H1 (cell line): Measurements from ENCODE around the gene PFDN1. TPM values are rescaled to one million over a fixed set of nuclear protein-coding genes. Genes with fewer than 3 reads are reported as not detected.

ENCODE experiments used
- CTCF ChIA-PET: fragments of 300-600 bp; sonication (Branson Sonifier 250); formaldehyde crosslinking; loops from one replicate; lab custom pipeline; 2021; ENCODE audit not compliant: partially characterized antibody; lab: Charles Lee
- POLR2A ChIA-PET: fragments of 300-600 bp; sonication (Branson Sonifier 250); formaldehyde crosslinking; loops from one replicate; lab custom pipeline; 2021; ENCODE audit warnings: inconsistent platforms; ENCODE audit not compliant: partially characterized antibody; lab: Charles Lee
- DNase-seq, 2 experiments: peaks; one replicate each; pipeline versions ENCODE4 v3.0.0 to v3.0.0-alpha.2; 2010 to 2022; ENCODE audit warnings: low spot score in 2 of 2, low read depth in 1 of 2, mixed read lengths in 1 of 2
- FAIRE-seq: peaks from 2 replicates; lab custom pipeline; 2011; peaks lifted over from hg19 to GRCh38; lab: Jason Lieb, UNC
- H2AFZ ChIP-seq: 2 replicates; pipeline ENCODE4 v1.8.1; 2012; ENCODE audit warnings: low read length, inconsistent platforms
- H2AK5ac ChIP-seq: 2 replicates; pipeline ENCODE4 v1.6.1; 2013; ENCODE audit warnings: low read depth, low read length
- H2BK120ac ChIP-seq: replicated peaks from 2 replicates; pipeline ENCODE3; 2013; ENCODE audit warnings: low read depth, low read length, inconsistent platforms
- H2BK12ac ChIP-seq: 2 replicates; pipeline ENCODE4 v1.6.1; 2013; ENCODE audit warnings: low read depth, low read length
- H2BK15ac ChIP-seq: 2 replicates; pipeline ENCODE4 v1.6.1; 2013; ENCODE audit warnings: low read length
- H2BK20ac ChIP-seq: 2 replicates; pipeline ENCODE4 v1.6.1; 2013; ENCODE audit warnings: low read length
- H2BK5ac ChIP-seq: 2 replicates; pipeline ENCODE4 v1.6.1; 2013; ENCODE audit warnings: low read depth, low read length
- H3K14ac ChIP-seq: 2 replicates; pipeline ENCODE4 v1.6.1; 2013; ENCODE audit warnings: inconsistent platforms; ENCODE audit not compliant: insufficient read length
- H3K18ac ChIP-seq: 2 replicates; pipeline ENCODE4 v1.6.1; 2013; ENCODE audit warnings: low read length; ENCODE audit errors: extremely low read depth
- H3K23ac ChIP-seq: 2 replicates; pipeline ENCODE4 v1.6.1; 2013; ENCODE audit warnings: inconsistent platforms; ENCODE audit not compliant: insufficient read length
- H3K23me2 ChIP-seq: 2 replicates; pipeline ENCODE4 v1.6.1; 2013; ENCODE audit warnings: low read depth, low read length
- H3K27ac ChIP-seq: 2 replicates; pipeline ENCODE4 v1.6.1; 2011; ENCODE audit warnings: low read depth, low read length, inconsistent platforms
- H3K27me3 ChIP-seq, 4 experiments: replicated peaks in 1 of 4; 1 replicate in 1 of 4; 2 replicates in 3 of 4; pipeline versions ENCODE4 v1.6.1 to v1.8.1; 2011 to 2013; ENCODE audit warnings: low read length in 3 of 4, mild to moderate bottlenecking in 3 of 4, inconsistent platforms in 2 of 4, mixed read lengths in 2 of 4, moderate library complexity in 1 of 4; ENCODE audit not compliant: control insufficient read depth in 3 of 4, insufficient read depth in 3 of 4; ENCODE audit errors: extremely low read depth in 1 of 4
- H3K36me3 ChIP-seq, 4 experiments: 2 replicates each; pipeline versions ENCODE4 v1.6.1 to v1.8.1; 2011 to 2013; ENCODE audit warnings: mild to moderate bottlenecking in 4 of 4, low read length in 3 of 4, moderate library complexity in 2 of 4, control low read depth in 1 of 4, inconsistent platforms in 1 of 4; ENCODE audit not compliant: insufficient read depth in 4 of 4, control insufficient read depth in 2 of 4
- H3K4ac ChIP-seq: replicated peaks from 2 replicates; pipeline ENCODE3; 2013; ENCODE audit warnings: low read length, low read depth, mixed read lengths, inconsistent platforms; ENCODE audit not compliant: insufficient read length
- H3K4me1 ChIP-seq, 4 experiments: replicated peaks in 1 of 4; 1 replicate in 1 of 4; 2 replicates in 3 of 4; pipeline versions ENCODE4 v1.6.1 to v1.8.1; 2011 to 2013; ENCODE audit warnings: low read length in 3 of 4, inconsistent platforms in 2 of 4, mixed read lengths in 1 of 4; ENCODE audit not compliant: insufficient read depth in 4 of 4, control insufficient read depth in 3 of 4
- H3K4me2 ChIP-seq, 2 experiments: 2 replicates each; pipeline versions ENCODE4 v1.6.1 to v1.8.1; 2011 to 2013; ENCODE audit warnings: low read depth in 2 of 2, low read length in 2 of 2, control low read depth in 1 of 2, inconsistent platforms in 1 of 2, mild to moderate bottlenecking in 1 of 2; ENCODE audit not compliant: insufficient read depth in 1 of 2
- H3K4me3 ChIP-seq, 4 experiments: fragments of 200-600, 300-600 bp in 1 of 4; sonication (generic), shearing (Covaris generic), sonication (Bioruptor Twin) in 1 of 4; 2 replicates each; pipeline versions ENCODE4 v1.5.1 to v1.8.1; 2011 to 2016; ENCODE audit warnings: low read length in 4 of 4, low read depth in 3 of 4, control low read depth in 2 of 4, inconsistent platforms in 2 of 4, mild to moderate bottlenecking in 2 of 4, mixed read lengths in 1 of 4, moderate library complexity in 1 of 4; ENCODE audit not compliant: insufficient read depth in 2 of 4; ENCODE audit errors: extremely low read depth in 1 of 4
- H3K56ac ChIP-seq: replicated peaks from 2 replicates; pipeline ENCODE3; 2013; ENCODE audit warnings: low read depth, mild to moderate bottlenecking, mixed read lengths, low read length, inconsistent platforms; ENCODE audit not compliant: insufficient read length
- H3K79me1 ChIP-seq: 2 replicates; pipeline ENCODE4 v1.6.1; 2013; ENCODE audit warnings: low read depth, low read length, control low read depth
- H3K79me2 ChIP-seq, 2 experiments: 2 replicates each; pipeline versions ENCODE4 v1.6.1 to v1.8.1; 2012 to 2013; ENCODE audit warnings: low read length in 2 of 2, mild to moderate bottlenecking in 2 of 2, inconsistent platforms in 1 of 2; ENCODE audit not compliant: insufficient read depth in 2 of 2, control insufficient read depth in 1 of 2
- H3K9ac ChIP-seq, 4 experiments: replicated peaks in 1 of 4; 1 replicate in 1 of 4; 2 replicates in 3 of 4; pipeline versions ENCODE4 v1.6.1 to v1.8.1; 2011 to 2013; ENCODE audit warnings: low read depth in 3 of 4, low read length in 3 of 4, control low read depth in 2 of 4, mild to moderate bottlenecking in 2 of 4, moderate library complexity in 2 of 4, inconsistent platforms in 1 of 4; ENCODE audit errors: extremely low read depth in 1 of 4
- H3K9me3 ChIP-seq, 2 experiments: 2 replicates each; pipeline versions ENCODE4 v1.6.1 to v1.8.1; 2012 to 2013; ENCODE audit warnings: mild to moderate bottlenecking in 2 of 2, moderate library complexity in 2 of 2, control low read depth in 1 of 2, inconsistent platforms in 1 of 2, low read depth in 1 of 2, low read length in 1 of 2, mixed read lengths in 1 of 2; ENCODE audit not compliant: insufficient read depth in 2 of 2
- H4K20me1 ChIP-seq, 2 experiments: replicated peaks in 1 of 2; 2 replicates each; pipeline versions ENCODE3 to v1.8.1; 2011 to 2013; ENCODE audit warnings: inconsistent platforms in 2 of 2, low read length in 2 of 2, mild to moderate bottlenecking in 1 of 2; ENCODE audit not compliant: insufficient read depth in 2 of 2, control insufficient read depth in 1 of 2
- H4K5ac ChIP-seq: 2 replicates; pipeline ENCODE4 v1.6.1; 2013; ENCODE audit warnings: low read length, low read depth, mixed read lengths, inconsistent platforms; ENCODE audit not compliant: insufficient read length
- H4K8ac ChIP-seq: 2 replicates; pipeline ENCODE4 v1.8.0; 2013; ENCODE audit warnings: mild to moderate bottlenecking, moderate library complexity, low read length, inconsistent platforms; ENCODE audit not compliant: insufficient read depth; ENCODE audit errors: extremely low read depth
- H4K91ac ChIP-seq: replicated peaks from 2 replicates; pipeline ENCODE3; 2013; ENCODE audit warnings: low read length, mixed read lengths, inconsistent platforms; ENCODE audit not compliant: insufficient read length
- BACH1 ChIP-seq: IDR thresholded peaks from 2 replicates; pipeline ENCODE4 v1.6.1; 2012; ENCODE audit warnings: low read length, improper control_type of control experiment
- CEBPB ChIP-seq: IDR thresholded peaks from 2 replicates; pipeline ENCODE4 v1.6.1; 2012; ENCODE audit warnings: low read depth, low read length
- CREB1 ChIP-seq: IDR thresholded peaks from 2 replicates; pipeline ENCODE4 v1.6.1; 2012; ENCODE audit warnings: inconsistent platforms
- CTBP2 ChIP-seq: IDR thresholded peaks from 2 replicates; pipeline ENCODE4 v1.7.0; 2011; ENCODE audit warnings: borderline replicate concordance, mild to moderate bottlenecking, moderate library complexity, mixed read lengths, low read length; ENCODE audit not compliant: insufficient read depth, insufficient read length
- FOSL1 ChIP-seq: IDR thresholded peaks from 2 replicates; pipeline ENCODE4 v1.6.1; 2011; ENCODE audit warnings: mild to moderate bottlenecking, low read depth, low read length, moderate library complexity; ENCODE audit not compliant: insufficient read depth
- HDAC2 ChIP-seq, 2 experiments: fragments of 300-600 bp in 1 of 2; sonication (generic) in 1 of 2; IDR thresholded peaks; 2 replicates each; pipeline ENCODE4 v1.6.1; 2011 to 2012; ENCODE audit warnings: low read depth in 2 of 2, low read length in 2 of 2, mild to moderate bottlenecking in 2 of 2, moderate library complexity in 2 of 2, borderline replicate concordance in 1 of 2, inconsistent platforms in 1 of 2
- NANOG ChIP-seq: IDR thresholded peaks from 2 replicates; pipeline ENCODE4 v1.6.1; 2011; ENCODE audit warnings: low read length, low read depth, mild to moderate bottlenecking, inconsistent platforms; ENCODE audit not compliant: insufficient read depth, poor library complexity, severe bottlenecking
- POLR2A ChIP-seq, 2 experiments: IDR thresholded peaks; 1 replicate in 1 of 2; 2 replicates in 1 of 2; pipeline ENCODE4 v1.6.1; 2011; ENCODE audit warnings: low read depth in 2 of 2, low read length in 2 of 2, mild to moderate bottlenecking in 2 of 2; ENCODE audit errors: control extremely low read depth in 1 of 2
- POU5F1 ChIP-seq: IDR thresholded peaks from 2 replicates; pipeline ENCODE4 v1.6.1; 2011; ENCODE audit warnings: low read depth, mild to moderate bottlenecking, low read length, moderate library complexity
- RBBP5 ChIP-seq: IDR thresholded peaks from 2 replicates; pipeline ENCODE4 v1.7.1; 2012; ENCODE audit warnings: low read depth, mild to moderate bottlenecking, inconsistent platforms, low read length, moderate library complexity, borderline replicate concordance
- RXRA ChIP-seq: IDR thresholded peaks from 2 replicates; pipeline ENCODE4 v1.6.1; 2011; ENCODE audit warnings: low read depth, mild to moderate bottlenecking, low read length, moderate library complexity; ENCODE audit not compliant: insufficient read depth
- SAP30 ChIP-seq: fragments of 300-600 bp; sonication (generic); IDR thresholded peaks from 2 replicates; pipeline ENCODE4 v1.7.1; 2012; ENCODE audit warnings: low read length, moderate library complexity, mild to moderate bottlenecking, inconsistent platforms; ENCODE audit not compliant: insufficient read depth, insufficient replicate concordance
- SP4 ChIP-seq: IDR thresholded peaks from 2 replicates; pipeline ENCODE4 v1.6.1; 2012; ENCODE audit warnings: low read length, inconsistent platforms
- TBP ChIP-seq: IDR thresholded peaks from 2 replicates; pipeline ENCODE4 v1.6.1; 2011; ENCODE audit warnings: low read depth, low read length, improper control_type of control experiment
- YY1 ChIP-seq: IDR thresholded peaks from 2 replicates; pipeline ENCODE4 v1.6.1; 2011; ENCODE audit warnings: low read depth, mild to moderate bottlenecking, low read length
- WGBS, 2 experiments: shearing (Covaris generic) in 1 of 2; methylation state at CpG; one replicate each; pipeline versions ENCODE4 v1.1.6 to v1.1.7; 2013 to 2015; ENCODE audit warnings: low lambda C conversion rate in 2 of 2, mixed read lengths in 2 of 2, inconsistent platforms in 1 of 2, low coverage in 1 of 2, missing lambda C conversion rate in 1 of 2; ENCODE audit not compliant: insufficient replicate concordance in 2 of 2, insufficient coverage in 1 of 2, insufficient read length in 1 of 2; ENCODE audit errors: extremely low coverage in 1 of 2, missing lambda C conversion rate in 1 of 2; 5-methylcytosine and 5-hydroxymethylcytosine counted together
- polyA plus RNA-seq, 7 experiments: library from polyadenylated mRNA; depleted of rRNA in 3 of 7; stranded (reverse) in 5 of 7; unstranded in 2 of 7; fragments of >200 nt in 5 of 7; fragments of 200-250 nt in 2 of 7; gene quantifications; 1 replicate in 5 of 7; 2 replicates in 1 of 7; 4 replicates in 1 of 7; pipeline versions ENCODE4 v1.2.1 to v1.2.3, GENCODE V29; 2011 to 2013; ENCODE audit warnings: missing spikeins in 2 of 7, mixed read lengths in 2 of 7
- total RNA-seq: library from RNA; stranded (reverse); fragmentation: NEBNext Ultra II Directional; extraction: Animal tissue kit (Norgen Biotek cat#: 25700); gene quantifications from 2 replicates; pipeline ENCODE4 v1.2.1, GENCODE V29; 2021

PFDN1 gene
- total and polyA plus RNA-seq, 2 of the 8 experiments (the other 6 are each of a cell fraction or from before 2014, with no cell fraction given) = 53.0 to 89.6 TPM

GRCh38 chr5:140349244-140349643, 46.3 kb upstream of the PFDN1 start:
- TF ChIP-seq CTBP2 = no peak
- no peak for TF ChIP-seq FOSL1
- no peak for TF ChIP-seq POU5F1
- no peak for TF ChIP-seq TBP
- TF ChIP-seq NANOG = no peak
- TF ChIP-seq SP4 = no peak
- TF ChIP-seq RXRA = no peak
- no peak for TF ChIP-seq CREB1
- TF ChIP-seq CEBPB = no peak
- no peak for TF ChIP-seq RBBP5
- TF ChIP-seq SAP30 = no peak
- no peak for TF ChIP-seq YY1
- no peak for TF ChIP-seq BACH1
- TF ChIP-seq POLR2A (IDR thresholded peaks at IDR 0.05; ENCODE audit: control extremely low read depth in 1 of 2, low read depth in 2 of 2, low read length in 2 of 2) = no peak
- TF ChIP-seq HDAC2 (IDR thresholded peaks at IDR 0.05; ENCODE audit: borderline replicate concordance in 1 of 2, low read depth in 2 of 2, low read length in 2 of 2) = no peak
- H3K36me3 ChIP-seq = no peaks in the 10 kb centered on the region
- WGBS, 2 experiments = 85% methylated on average over 2 of the region's 2 CpGs; no CpG with 5 or more reads in 1 of the 2 experiments
- H3K9ac ChIP-seq = no peak overlapping the region
- H3K14ac ChIP-seq = no peak overlapping the region
- H3K4me1 ChIP-seq = peaks cover 0 to 16% (median 6%) of the 10 kb centered on the region in 4 experiments; a peak in 5 of 7 replicates
- no peaks in the 10 kb centered on the region for H3K79me2 ChIP-seq
- POLR2A ChIA-PET = interaction anchor here (0.7 to 0.8 kb wide), 2 partner anchors 46 to 109 kb away, joined by 3 to 4 read pairs; partner anchors contain the start of gene PFDN1
- H4K91ac ChIP-seq = no peak overlapping the region
- DNase-seq (no peak), FAIRE-seq (no peak)
- H3K27ac ChIP-seq = no peak overlapping the region
- no peak overlapping the region for H3K18ac ChIP-seq
- H3K79me1 ChIP-seq = no peaks in the 10 kb centered on the region
- H2BK20ac ChIP-seq = no peak overlapping the region
- CTCF ChIA-PET = interaction anchor here (0.5 to 15.0 kb wide), 10 partner anchors 8 to 1047 kb away, joined by 3 to 676 read pairs (median 4); partner anchors contain the start of gene SLC4A9
- no peak overlapping the region for H2AFZ ChIP-seq
- H3K23me2 ChIP-seq = peaks cover 4% of the 10 kb centered on the region
- no peak overlapping the region for H3K4me3 ChIP-seq
- H2BK12ac ChIP-seq = no peak overlapping the region
- H4K20me1 ChIP-seq = peaks cover 0 to 2% of the 10 kb centered on the region in 2 experiments
- no peak overlapping the region for H4K5ac ChIP-seq
- H3K4me2 ChIP-seq = no peak overlapping the region
- H3K23ac ChIP-seq = no peak overlapping the region
- H2BK120ac ChIP-seq = no peak overlapping the region
- no peak overlapping the region for H2BK15ac ChIP-seq
- H4K8ac ChIP-seq = no peak overlapping the region
- no peak overlapping the region for H3K56ac ChIP-seq
- no peaks in the 10 kb centered on the region for H3K9me3 ChIP-seq
- H2AK5ac ChIP-seq = no peak overlapping the region
- H2BK5ac ChIP-seq = no peak overlapping the region
- H3K4ac ChIP-seq = no peak overlapping the region
- peaks cover 0 to 11% (median 5%) of the 10 kb centered on the region in 4 experiments; a peak in 6 of 7 replicates for H3K27me3 ChIP-seq
